Measurements from ENCODE around the gene LRCH1. TPM values are rescaled to one million over a fixed set of nuclear protein-coding genes. Genes with fewer than 3 reads are reported as not detected.

Gene LRCH1
- total RNA-seq, 3 donors from 2014 or later, result 13.5 to 16.4 (median 14.7) TPM

- no peak overlapping the region for H3K4me3 Mint-ChIP-seq
- no peaks in the 10 kb centered on the region for H3K36me3 Mint-ChIP-seq (ENCODE audit: insufficient read depth)
- no peaks in the 10 kb centered on the region for H3K9me3 Mint-ChIP-seq
- DNase-seq (no peak), ATAC-seq (no peak)
- H3K4me1 Mint-ChIP-seq (ENCODE audit: low read depth), result no peaks in the 10 kb centered on the region
- no peaks in the 10 kb centered on the region for H3K27me3 Mint-ChIP-seq (ENCODE audit: low read depth)
Measured at GRCh38 chr13:46544811-46545210, 8.2 kb upstream of the LRCH1 start.

- Mint-ChIP-seq H3K27me3 (ENCODE audit: low read depth) (no peaks in the 10 kb centered on the region), H3K4me3 (no peak overlapping the region), H3K36me3 (ENCODE audit: insufficient read depth) (no peaks in the 10 kb centered on the region), H3K9me3 (no peaks in the 10 kb centered on the region), H3K4me1 (ENCODE audit: low read depth) (peaks cover 1% of the 10 kb centered on the region)
- DNase-seq (no peak), ATAC-seq (no peak)
Measured at GRCh38 chr13:46546084-46546768, 6.7 kb upstream of the LRCH1 start.

GRCh38 chr13:46550822-46551221, 2.1 kb upstream of the LRCH1 start:
- Mint-ChIP-seq H3K4me1 (ENCODE audit: low read depth) (peaks cover 29% of the 10 kb centered on the region), H3K36me3 (ENCODE audit: insufficient read depth) (no peaks in the 10 kb centered on the region), H3K4me3 (no peak overlapping the region), H3K9me3 (no peaks in the 10 kb centered on the region), H3K27me3 (ENCODE audit: low read depth) (no peaks in the 10 kb centered on the region)
- ATAC-seq (no peak), DNase-seq (no peak)

- Mint-ChIP-seq H3K27me3 (ENCODE audit: low read depth) (no peaks in the 10 kb centered on the region), H3K9me3 (no peaks in the 10 kb centered on the region), H3K36me3 (ENCODE audit: insufficient read depth) (no peaks in the 10 kb centered on the region), H3K4me3 (peak overlapping the region; percentile 94), H3K4me1 (ENCODE audit: low read depth) (peaks cover 35% of the 10 kb centered on the region)
- no peak for ATAC-seq
- peak; percentile 59 for DNase-seq
Measured at GRCh38 chr13:46551410-46552302, 1.3 kb upstream of the LRCH1 start.

GRCh38 chr13:46552303-46552682, 677 bp upstream of the LRCH1 start:
- ATAC-seq, result no peak
- Mint-ChIP-seq H3K36me3 (ENCODE audit: insufficient read depth) (no peaks in the 10 kb centered on the region), H3K4me3 (peak overlapping the region; percentile 94), H3K4me1 (ENCODE audit: low read depth) (peaks cover 42% of the 10 kb centered on the region), H3K27me3 (ENCODE audit: low read depth) (no peaks in the 10 kb centered on the region), H3K9me3 (no peaks in the 10 kb centered on the region)
- DNase-seq, result no peak

GRCh38 chr13:46553521-46553885, 533 bp downstream of the LRCH1 start:
- H3K27me3 Mint-ChIP-seq (ENCODE audit: low read depth), result no peaks in the 10 kb centered on the region
- ATAC-seq (peak; percentile 6 to 15), DNase-seq (no peak)
- H3K9me3 Mint-ChIP-seq, result no peaks in the 10 kb centered on the region
- no peaks in the 10 kb centered on the region for H3K36me3 Mint-ChIP-seq (ENCODE audit: insufficient read depth)
- peak overlapping the region; percentile 94 for H3K4me3 Mint-ChIP-seq
- peaks cover 47% of the 10 kb centered on the region for H3K4me1 Mint-ChIP-seq (ENCODE audit: low read depth)

- Mint-ChIP-seq H3K4me1 (ENCODE audit: low read depth) (peaks cover 49% of the 10 kb centered on the region), H3K9me3 (no peaks in the 10 kb centered on the region)
Measured at GRCh38 chr13:46553886-46554858, 1.2 kb downstream of the LRCH1 start.

GRCh38 chr13:46554951-46555350, 2.0 kb downstream of the LRCH1 start:
- peak overlapping the region; percentile 94 for H3K4me3 Mint-ChIP-seq
- DNase-seq (no peak), ATAC-seq (no peak)
- H3K4me1 Mint-ChIP-seq (ENCODE audit: low read depth), result peaks cover 49% of the 10 kb centered on the region
- no peaks in the 10 kb centered on the region for H3K36me3 Mint-ChIP-seq (ENCODE audit: insufficient read depth)
- no peaks in the 10 kb centered on the region for H3K9me3 Mint-ChIP-seq
- no peaks in the 10 kb centered on the region for H3K27me3 Mint-ChIP-seq (ENCODE audit: low read depth)

More at GRCh38 chr13:46553886-46554858, 1.2 kb downstream of the LRCH1 start:
- DNase-seq (peak; percentile 55), ATAC-seq (peak; percentile 72 to 77)
- H3K36me3 Mint-ChIP-seq (ENCODE audit: insufficient read depth), result no peaks in the 10 kb centered on the region
- H3K4me3 Mint-ChIP-seq, result peak overlapping the region; percentile 94
- no peaks in the 10 kb centered on the region for H3K27me3 Mint-ChIP-seq (ENCODE audit: low read depth)

GRCh38 chr13:46555722-46556417, 2.9 kb downstream of the LRCH1 start:
- Mint-ChIP-seq H3K4me1 (ENCODE audit: low read depth) (peaks cover 49% of the 10 kb centered on the region), H3K9me3 (no peaks in the 10 kb centered on the region), H3K36me3 (ENCODE audit: insufficient read depth) (no peaks in the 10 kb centered on the region), H3K27me3 (ENCODE audit: low read depth) (no peaks in the 10 kb centered on the region), H3K4me3 (peak overlapping the region; percentile 94)
- DNase-seq (no peak), ATAC-seq (no peak)

GRCh38 chr13:46556418-46556779, 3.4 kb downstream of the LRCH1 start:
- no peaks in the 10 kb centered on the region for H3K27me3 Mint-ChIP-seq (ENCODE audit: low read depth)
- no peak for DNase-seq
- peaks cover 47% of the 10 kb centered on the region for H3K4me1 Mint-ChIP-seq (ENCODE audit: low read depth)
- H3K36me3 Mint-ChIP-seq (ENCODE audit: insufficient read depth), result no peaks in the 10 kb centered on the region
- no peak overlapping the region for H3K4me3 Mint-ChIP-seq
- no peak for ATAC-seq
- H3K9me3 Mint-ChIP-seq, result no peaks in the 10 kb centered on the region

GRCh38 chr13:46559272-46559805, 6.4 kb downstream of the LRCH1 start:
- Mint-ChIP-seq H3K27me3 (ENCODE audit: low read depth) (no peaks in the 10 kb centered on the region), H3K9me3 (no peaks in the 10 kb centered on the region), H3K4me3 (no peak overlapping the region), H3K4me1 (ENCODE audit: low read depth) (peaks cover 38% of the 10 kb centered on the region), H3K36me3 (ENCODE audit: insufficient read depth) (no peaks in the 10 kb centered on the region)
- DNase-seq (no peak), ATAC-seq (no peak)

GRCh38 chr13:46560778-46561177, 7.8 kb downstream of the LRCH1 start:
- no peak for ATAC-seq
- no peaks in the 10 kb centered on the region for H3K36me3 Mint-ChIP-seq (ENCODE audit: insufficient read depth)
- no peak overlapping the region for H3K4me3 Mint-ChIP-seq
- DNase-seq, result no peak
- no peaks in the 10 kb centered on the region for H3K27me3 Mint-ChIP-seq (ENCODE audit: low read depth)
- H3K9me3 Mint-ChIP-seq, result no peaks in the 10 kb centered on the region
- H3K4me1 Mint-ChIP-seq (ENCODE audit: low read depth), result peaks cover 29% of the 10 kb centered on the region

GRCh38 chr13:46561286-46561685, 8.3 kb downstream of the LRCH1 start:
- no peak overlapping the region for H3K4me3 Mint-ChIP-seq
- H3K27me3 Mint-ChIP-seq (ENCODE audit: low read depth), result no peaks in the 10 kb centered on the region
- peaks cover 29% of the 10 kb centered on the region for H3K4me1 Mint-ChIP-seq (ENCODE audit: low read depth)
- DNase-seq, result no peak
- ATAC-seq, result no peak
- no peaks in the 10 kb centered on the region for H3K9me3 Mint-ChIP-seq
- H3K36me3 Mint-ChIP-seq (ENCODE audit: insufficient read depth), result no peaks in the 10 kb centered on the region

Data from activated T-cell treated with anti-CD3 and anti-CD28 coated beads, Interleukin-2, amount 50 U/mL, for 4 hours (primary cell).